Esophagus squamous epithelium (tissue), 4 donors: ENCODE data around the gene NRM.

ENCODE experiments used
- POLR2A ChIP-seq, 4 donors: fragments of 450-650 bp; IDR thresholded peaks; one replicate each; pipeline ENCODE4 v1.6.1; 2017; ENCODE audit warnings: antibody characterized with exemption in 4 of 4, mild to moderate bottlenecking in 4 of 4, moderate library complexity in 3 of 4
- TF ChIP-seq, protein P1 (sequence below), 6 experiments: fragments of 450-650 bp in 4 of 6; fragments of 200-600 bp in 2 of 6; sonication (generic) in 2 of 6; IDR thresholded peaks; one replicate each; pipeline ENCODE4 v1.5.1; 2016 to 2019; ENCODE audit warnings: antibody characterized with exemption in 6 of 6, mild to moderate bottlenecking in 4 of 6, moderate library complexity in 4 of 6

DNA sequence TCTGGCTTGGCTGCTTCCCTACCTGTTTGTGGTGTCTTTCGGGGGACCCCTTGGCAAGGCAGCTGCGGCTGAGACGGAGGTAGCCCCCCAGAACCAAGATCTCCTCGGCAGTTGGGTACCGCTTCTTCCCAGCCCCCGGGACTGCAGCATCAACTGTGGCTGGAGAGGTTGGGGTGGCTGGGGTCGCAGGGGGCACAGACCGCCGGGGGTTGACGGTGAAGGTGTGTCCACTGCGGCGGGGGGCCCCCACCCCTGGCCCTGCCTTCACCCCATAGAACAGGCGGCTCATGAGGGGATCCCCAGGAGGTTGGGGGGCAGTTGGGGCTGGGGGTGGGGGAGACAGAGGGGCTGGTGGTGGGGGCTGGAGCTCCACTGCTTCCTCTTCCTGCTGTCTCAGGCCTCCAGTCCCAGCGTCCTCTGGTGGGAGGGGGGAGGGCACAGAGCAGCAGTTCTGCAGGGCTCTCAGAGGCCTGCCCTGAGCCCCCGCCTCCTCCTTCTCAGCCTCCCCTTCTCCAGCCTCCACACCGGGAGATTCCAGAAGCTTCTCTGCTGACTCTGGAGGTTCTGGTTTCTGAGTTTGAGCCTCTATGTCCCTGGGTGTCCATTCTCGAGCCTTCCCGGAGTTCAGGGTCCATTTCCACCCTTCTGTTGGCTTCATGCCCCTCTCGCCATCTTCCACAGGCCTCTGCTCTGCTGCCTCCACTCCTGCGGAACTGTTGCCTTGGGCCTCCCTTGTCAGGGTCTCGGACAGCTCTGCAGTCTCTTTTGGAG is 6.2 kb downstream of the NRM start:
- TF ChIP-seq POLR2A (IDR thresholded peaks at IDR 0.05), result no peak
- TF ChIP-seq, protein P1, sequence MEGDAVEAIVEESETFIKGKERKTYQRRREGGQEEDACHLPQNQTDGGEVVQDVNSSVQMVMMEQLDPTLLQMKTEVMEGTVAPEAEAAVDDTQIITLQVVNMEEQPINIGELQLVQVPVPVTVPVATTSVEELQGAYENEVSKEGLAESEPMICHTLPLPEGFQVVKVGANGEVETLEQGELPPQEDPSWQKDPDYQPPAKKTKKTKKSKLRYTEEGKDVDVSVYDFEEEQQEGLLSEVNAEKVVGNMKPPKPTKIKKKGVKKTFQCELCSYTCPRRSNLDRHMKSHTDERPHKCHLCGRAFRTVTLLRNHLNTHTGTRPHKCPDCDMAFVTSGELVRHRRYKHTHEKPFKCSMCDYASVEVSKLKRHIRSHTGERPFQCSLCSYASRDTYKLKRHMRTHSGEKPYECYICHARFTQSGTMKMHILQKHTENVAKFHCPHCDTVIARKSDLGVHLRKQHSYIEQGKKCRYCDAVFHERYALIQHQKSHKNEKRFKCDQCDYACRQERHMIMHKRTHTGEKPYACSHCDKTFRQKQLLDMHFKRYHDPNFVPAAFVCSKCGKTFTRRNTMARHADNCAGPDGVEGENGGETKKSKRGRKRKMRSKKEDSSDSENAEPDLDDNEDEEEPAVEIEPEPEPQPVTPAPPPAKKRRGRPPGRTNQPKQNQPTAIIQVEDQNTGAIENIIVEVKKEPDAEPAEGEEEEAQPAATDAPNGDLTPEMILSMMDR (IDR thresholded peaks at IDR 0.05), result no peak
